Measurements from ENCODE around the gene SNCAIP.
"Not testable (repeated sequence)": the region's sequence is repeated elsewhere in the genome, so short reads cannot be mapped to it uniquely, and the experiment has no call there.

Gene SNCAIP

GRCh38 chr5:122376250-122376649 lies 64.2 kb downstream of the SNCAIP start:
- H3K9me3 ChIP-seq (replicated peaks in 1 of 2; ENCODE audit: control insufficient read depth in 2 of 2, insufficient read depth in 1 of 2, low read depth in 1 of 2, low read length in 2 of 2) = no peaks in the 10 kb centered on the region

GRCh38 chr5:122377026-122377425 lies 65.0 kb downstream of the SNCAIP start:
- H3K36me3 ChIP-seq (replicated peaks in 1 of 2; ENCODE audit: control insufficient read depth in 2 of 2, insufficient read depth in 2 of 2, low read length in 2 of 2) = no peaks in the 10 kb centered on the region
- WGBS, 2 donors (ENCODE audit: extremely low coverage in 2 of 2, insufficient read length in 2 of 2, insufficient replicate concordance in 1 of 2) = no CpG with 5 or more reads among the region's 1 CpG
- no peak overlapping the region for H4K8ac ChIP-seq (ENCODE audit: low read depth, low read length)
- H3K4me2 ChIP-seq (ENCODE audit: insufficient read depth, low read length, poor library complexity, severe bottlenecking) = no peak overlapping the region
- no peak overlapping the region for H3K4me3 ChIP-seq (ENCODE audit: low read length in 2 of 2)
- H3K23ac ChIP-seq (ENCODE audit: low read depth, low read length, poor library complexity) = no peak overlapping the region
- H3K14ac ChIP-seq (ENCODE audit: low read length) = no peak overlapping the region
- no peak overlapping the region for H2AK5ac ChIP-seq (ENCODE audit: low read depth, low read length)
- H2AFZ ChIP-seq (ENCODE audit: low read length) = no peak overlapping the region
- H4K91ac ChIP-seq (ENCODE audit: low read depth, low read length, poor library complexity) = no peak overlapping the region
- no peak overlapping the region for H3K9ac ChIP-seq (ENCODE audit: low read depth, low read length, poor library complexity)
- no peaks in the 10 kb centered on the region for H3K4me1 ChIP-seq (ENCODE audit: control insufficient read depth in 2 of 2, insufficient read depth in 1 of 2, low read depth in 1 of 2, low read length in 2 of 2)
- H3K18ac ChIP-seq (ENCODE audit: low read length) = no peak overlapping the region
- H3K9me3 ChIP-seq (replicated peaks in 1 of 2; ENCODE audit: control insufficient read depth in 2 of 2, insufficient read depth in 1 of 2, low read depth in 1 of 2, low read length in 2 of 2) = no peaks in the 10 kb centered on the region
- no peak overlapping the region for H3K27ac ChIP-seq (replicated peaks; ENCODE audit: low read length)
- H3K4ac ChIP-seq (ENCODE audit: low read length) = no peak overlapping the region
- no peak overlapping the region for H2BK120ac ChIP-seq (ENCODE audit: low read depth, low read length)
- H2BK12ac ChIP-seq (ENCODE audit: low read length) = no peak overlapping the region
- H3K79me1 ChIP-seq (ENCODE audit: low read depth, low read length) = no peaks in the 10 kb centered on the region
- no peak overlapping the region for H2BK5ac ChIP-seq (ENCODE audit: low read length)
- H3K27me3 ChIP-seq (ENCODE audit: control insufficient read depth in 3 of 3, insufficient read depth in 3 of 3, low read depth in 1 of 3, low read length in 3 of 3) = no peaks in the 10 kb centered on the region
- H2BK15ac ChIP-seq (ENCODE audit: low read length) = no peak overlapping the region
- no peak for DNase-seq (ENCODE audit: low spot score)

More at GRCh38 chr5:122376250-122376649, 64.2 kb downstream of the SNCAIP start:
- H3K4me3 ChIP-seq (ENCODE audit: low read length in 2 of 2) = no peak overlapping the region
- no peak for DNase-seq (ENCODE audit: low spot score)
- no peak overlapping the region for H3K23ac ChIP-seq (ENCODE audit: low read depth, low read length, poor library complexity)
- H3K79me1 ChIP-seq (ENCODE audit: low read depth, low read length) = no peaks in the 10 kb centered on the region
- H4K8ac ChIP-seq (ENCODE audit: low read depth, low read length) = no peak overlapping the region
- no peak overlapping the region for H3K14ac ChIP-seq (ENCODE audit: low read length)
- no peak overlapping the region for H2BK120ac ChIP-seq (ENCODE audit: low read depth, low read length)
- H3K4me2 ChIP-seq (ENCODE audit: insufficient read depth, low read length, poor library complexity, severe bottlenecking) = no peak overlapping the region
- no peak overlapping the region for H3K18ac ChIP-seq (ENCODE audit: low read length)
- no peak overlapping the region for H2BK5ac ChIP-seq (ENCODE audit: low read length)
- no peak overlapping the region for H2AK5ac ChIP-seq (ENCODE audit: low read depth, low read length)
- H4K91ac ChIP-seq (ENCODE audit: low read depth, low read length, poor library complexity) = no peak overlapping the region
- no peak overlapping the region for H3K4ac ChIP-seq (ENCODE audit: low read length)
- no peak overlapping the region for H2BK12ac ChIP-seq (ENCODE audit: low read length)
- H3K27me3 ChIP-seq (ENCODE audit: control insufficient read depth in 3 of 3, insufficient read depth in 3 of 3, low read depth in 1 of 3, low read length in 3 of 3) = no peaks in the 10 kb centered on the region
- H3K4me1 ChIP-seq (ENCODE audit: control insufficient read depth in 2 of 2, insufficient read depth in 1 of 2, low read depth in 1 of 2, low read length in 2 of 2) = no peaks in the 10 kb centered on the region
- H2AFZ ChIP-seq (ENCODE audit: low read length) = no peak overlapping the region
- no peak overlapping the region for H3K9ac ChIP-seq (ENCODE audit: low read depth, low read length, poor library complexity)
- H3K27ac ChIP-seq (replicated peaks; ENCODE audit: low read length) = no peak overlapping the region
- no peak overlapping the region for H2BK15ac ChIP-seq (ENCODE audit: low read length)
- H3K36me3 ChIP-seq (replicated peaks in 1 of 2; ENCODE audit: control insufficient read depth in 2 of 2, insufficient read depth in 2 of 2, low read length in 2 of 2) = no peaks in the 10 kb centered on the region

GRCh38 chr5:122382938-122383337 lies 70.9 kb downstream of the SNCAIP start:
- H2BK15ac ChIP-seq (ENCODE audit: low read length); H2AFZ ChIP-seq (ENCODE audit: low read length); H2BK120ac ChIP-seq (ENCODE audit: low read depth, low read length); H3K4me1 ChIP-seq (ENCODE audit: control insufficient read depth in 2 of 2, insufficient read depth in 1 of 2, low read depth in 1 of 2, low read length in 2 of 2); H3K14ac ChIP-seq (ENCODE audit: low read length); H3K23ac ChIP-seq (ENCODE audit: low read depth, low read length, poor library complexity); H3K4ac ChIP-seq (ENCODE audit: low read length); H3K27me3 ChIP-seq (ENCODE audit: control insufficient read depth in 3 of 3, insufficient read depth in 3 of 3, low read depth in 1 of 3, low read length in 3 of 3); H3K36me3 ChIP-seq (replicated peaks in 1 of 2; ENCODE audit: control insufficient read depth in 2 of 2, insufficient read depth in 2 of 2, low read length in 2 of 2); H4K8ac ChIP-seq (ENCODE audit: low read depth, low read length); H3K4me2 ChIP-seq (ENCODE audit: insufficient read depth, low read length, poor library complexity, severe bottlenecking); H3K18ac ChIP-seq (ENCODE audit: low read length); DNase-seq (ENCODE audit: low spot score); H2BK12ac ChIP-seq (ENCODE audit: low read length); H3K27ac ChIP-seq (replicated peaks; ENCODE audit: low read length); H3K9me3 ChIP-seq (replicated peaks in 1 of 2; ENCODE audit: control insufficient read depth in 2 of 2, insufficient read depth in 1 of 2, low read depth in 1 of 2, low read length in 2 of 2); H3K9ac ChIP-seq (ENCODE audit: low read depth, low read length, poor library complexity); H3K79me1 ChIP-seq (ENCODE audit: low read depth, low read length); H2BK5ac ChIP-seq (ENCODE audit: low read length); H2AK5ac ChIP-seq (ENCODE audit: low read depth, low read length); H4K91ac ChIP-seq (ENCODE audit: low read depth, low read length, poor library complexity); H3K4me3 ChIP-seq (ENCODE audit: low read length in 2 of 2): not testable (repeated sequence)
- no CpG with 5 or more reads among the region's 16 CpGs for WGBS, 2 donors (ENCODE audit: extremely low coverage in 2 of 2, insufficient read length in 2 of 2, insufficient replicate concordance in 1 of 2)

- Histone ChIP-seq H2AK5ac (ENCODE audit: low read depth, low read length) (no peak overlapping the region), H3K4ac (ENCODE audit: low read length) (no peak overlapping the region), H3K4me1 (ENCODE audit: control insufficient read depth in 2 of 2, insufficient read depth in 1 of 2, low read depth in 1 of 2, low read length in 2 of 2) (no peaks in the 10 kb centered on the region), H3K79me1 (ENCODE audit: low read depth, low read length) (no peaks in the 10 kb centered on the region), H3K27ac (replicated peaks; ENCODE audit: low read length) (no peak overlapping the region), H3K14ac (ENCODE audit: low read length) (no peak overlapping the region), H2BK15ac (ENCODE audit: low read length) (no peak overlapping the region), H3K27me3 (ENCODE audit: control insufficient read depth in 3 of 3, insufficient read depth in 3 of 3, low read depth in 1 of 3, low read length in 3 of 3) (no peaks in the 10 kb centered on the region), H3K36me3 (replicated peaks in 1 of 2; ENCODE audit: control insufficient read depth in 2 of 2, insufficient read depth in 2 of 2, low read length in 2 of 2) (no peaks in the 10 kb centered on the region), H3K9ac (ENCODE audit: low read depth, low read length, poor library complexity) (no peak overlapping the region), H2BK5ac (ENCODE audit: low read length) (no peak overlapping the region), H2BK120ac (ENCODE audit: low read depth, low read length) (no peak overlapping the region), H3K4me2 (ENCODE audit: insufficient read depth, low read length, poor library complexity, severe bottlenecking) (no peak overlapping the region), H3K4me3 (ENCODE audit: low read length in 2 of 2) (no peak overlapping the region), H2AFZ (ENCODE audit: low read length) (no peak overlapping the region), H3K23ac (ENCODE audit: low read depth, low read length, poor library complexity) (no peak overlapping the region), H4K8ac (ENCODE audit: low read depth, low read length) (no peak overlapping the region), H3K9me3 (replicated peaks in 1 of 2; ENCODE audit: control insufficient read depth in 2 of 2, insufficient read depth in 1 of 2, low read depth in 1 of 2, low read length in 2 of 2) (no peaks in the 10 kb centered on the region), H4K91ac (ENCODE audit: low read depth, low read length, poor library complexity) (no peak overlapping the region), H2BK12ac (ENCODE audit: low read length) (no peak overlapping the region), H3K18ac (ENCODE audit: low read length) (no peak overlapping the region)
- WGBS, 2 donors (ENCODE audit: extremely low coverage in 2 of 2, insufficient read length in 2 of 2, insufficient replicate concordance in 1 of 2) = no CpG with 5 or more reads among the region's 5 CpGs
- DNase-seq (ENCODE audit: low spot score) = no peak
Measured at GRCh38 chr5:122384739-122385235, 72.8 kb downstream of the SNCAIP start.
